ENCODE data around the gene PRDM16.

Gene PRDM16

DNA sequence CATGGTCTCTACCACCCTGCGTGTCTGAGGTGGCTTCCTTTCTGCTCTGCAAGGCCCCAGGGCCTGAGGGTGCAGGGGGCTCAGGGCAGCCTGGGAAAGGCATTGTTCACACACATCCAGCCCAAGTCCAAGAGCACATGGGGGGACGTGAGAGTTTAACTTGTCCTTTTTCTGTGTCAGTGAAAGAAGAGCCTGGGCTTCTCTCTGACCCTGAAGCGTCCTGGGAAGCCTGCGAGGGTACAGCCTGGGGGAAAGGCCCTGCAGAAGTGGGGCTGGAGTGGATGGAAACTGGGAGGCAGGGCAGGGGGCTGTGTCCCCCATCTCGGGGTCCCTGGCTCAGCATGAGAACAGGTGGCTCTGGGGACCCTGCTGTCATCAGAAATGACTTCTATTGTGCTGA is 181.6 kb downstream of the PRDM16 start:
- no peak for DNase-seq

DNA sequence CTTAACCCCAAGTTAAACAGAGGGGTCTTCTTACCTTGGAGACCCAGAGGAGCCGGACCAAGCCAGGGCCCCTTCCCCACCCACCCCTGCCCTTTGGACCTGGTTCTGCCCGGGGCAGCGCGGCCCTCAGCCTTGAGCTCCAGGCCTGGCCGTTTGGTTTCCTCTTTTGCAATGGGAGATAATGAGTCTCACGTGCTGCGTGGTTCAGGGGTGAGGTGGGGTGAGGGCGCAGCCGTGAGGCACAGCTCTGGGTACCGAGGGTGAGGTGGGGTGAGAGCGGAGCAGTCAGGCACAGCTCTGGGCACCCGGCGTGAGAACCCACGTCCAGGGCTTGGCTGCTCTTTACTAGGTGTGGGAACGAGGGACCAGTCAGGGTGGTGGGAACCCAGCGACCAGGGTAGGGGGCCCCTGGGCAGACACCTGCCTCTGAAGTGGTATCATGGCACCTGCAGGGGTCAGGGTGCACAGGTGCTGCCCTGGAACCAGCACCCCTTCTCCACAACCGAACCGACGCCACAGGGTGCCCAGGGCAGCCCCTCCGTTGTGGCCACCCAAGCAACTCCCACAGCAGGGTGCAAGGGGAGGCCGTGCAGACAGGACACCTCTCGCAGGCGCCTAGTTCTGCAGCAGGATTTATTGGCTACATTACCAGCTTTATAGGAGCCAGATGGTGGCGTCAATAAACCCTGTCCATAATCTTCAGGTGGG is 182.2 kb downstream of the PRDM16 start:
- DNase-seq: no peak

- DNase-seq: no peak
Observed at GRCh38 chr1:3251807-3252428, 182.9 kb downstream of the PRDM16 start.

DNA sequence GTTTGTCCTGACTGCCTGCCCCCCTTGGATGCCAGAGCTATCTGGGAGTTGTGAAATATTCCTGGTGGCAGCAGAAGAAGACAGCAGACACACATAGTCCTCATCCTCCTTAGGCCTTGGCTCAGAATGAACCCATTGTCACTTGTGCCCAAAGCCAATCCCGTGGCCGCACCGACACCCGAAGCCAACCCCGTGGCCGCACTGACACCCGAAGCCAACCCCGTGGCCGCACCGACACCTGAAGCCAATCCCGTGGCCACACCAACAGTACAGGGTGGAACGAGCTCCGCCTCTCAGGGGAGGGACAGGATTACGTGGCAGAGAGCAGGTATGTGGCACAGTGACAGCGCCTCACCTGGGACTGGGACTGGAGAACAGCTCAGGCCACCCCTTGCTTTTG is 186.7 kb downstream of the PRDM16 start:
- no peak for DNase-seq

DNA sequence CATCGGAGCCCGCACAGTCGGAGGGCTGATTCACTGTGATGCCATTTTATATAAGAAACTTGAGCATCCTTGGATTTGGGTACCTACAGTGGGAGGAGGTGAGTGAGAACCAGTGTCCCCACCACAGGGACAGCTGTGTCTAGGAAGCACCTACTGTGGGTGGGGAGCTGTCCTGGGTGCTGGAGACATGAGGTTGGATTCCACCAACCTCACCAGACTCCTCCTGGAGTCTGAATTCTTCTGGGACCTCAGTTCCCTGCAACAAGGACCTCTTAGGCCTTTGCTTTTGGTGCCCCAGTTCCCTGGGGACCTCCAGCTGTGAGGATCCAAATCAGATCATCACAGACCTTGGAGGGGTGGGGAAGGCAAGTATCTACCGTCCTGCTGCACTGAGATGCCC is 188.8 kb downstream of the PRDM16 start:
- DNase-seq: no peak

GRCh38 chr1:3258386-3259003 is 189.5 kb downstream of the PRDM16 start:
- no peak for DNase-seq

GRCh38 chr1:3259020-3259419 is 190.0 kb downstream of the PRDM16 start:
- DNase-seq: no peak

DNA sequence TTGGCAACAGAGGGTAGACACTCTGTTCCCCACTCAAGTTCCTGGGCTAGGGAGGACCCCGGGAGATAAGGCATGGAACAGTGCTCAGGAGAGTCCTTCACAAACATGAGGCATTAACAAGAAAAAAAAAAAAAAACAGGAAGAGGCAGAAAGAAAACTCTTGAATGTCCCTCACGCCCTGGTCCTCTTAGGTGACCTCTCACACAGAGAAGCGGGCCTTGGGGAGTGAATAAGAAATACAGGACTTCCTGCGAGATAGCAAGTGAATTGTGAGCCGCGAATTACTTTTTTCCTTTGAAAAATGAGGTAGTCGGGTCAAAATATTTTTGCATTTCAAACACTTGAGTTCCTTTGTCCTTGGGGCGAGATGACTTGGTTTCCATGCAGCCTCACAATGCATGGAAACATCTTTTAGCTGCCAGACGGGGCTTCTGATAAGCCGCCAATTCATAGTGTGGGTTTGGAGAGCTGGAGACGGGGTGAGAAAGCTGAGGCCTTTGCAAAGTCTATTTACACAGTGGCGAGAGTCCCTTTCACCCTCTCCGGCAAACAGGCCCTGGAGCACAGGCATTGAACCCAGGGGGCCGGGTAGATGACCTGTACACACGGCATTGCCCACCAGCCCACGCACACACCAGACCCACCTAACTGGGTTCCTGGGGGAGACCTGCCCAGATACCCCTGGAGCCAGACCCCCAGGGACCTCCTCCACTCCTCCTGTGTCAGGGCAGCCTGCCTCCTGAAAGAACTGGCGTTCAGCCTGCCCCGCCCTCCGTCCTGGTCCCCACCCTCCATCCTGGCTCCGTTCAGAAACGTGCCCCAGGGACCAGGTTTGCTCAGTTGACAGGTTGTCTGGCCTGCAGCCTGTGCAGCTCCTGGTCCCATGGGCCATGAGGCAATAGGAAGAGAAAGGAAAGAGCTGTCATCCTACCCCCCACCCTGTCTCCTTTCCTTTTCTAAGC is 192.3 kb downstream of the PRDM16 start:
- peak; percentile 95 for DNase-seq

DNA sequence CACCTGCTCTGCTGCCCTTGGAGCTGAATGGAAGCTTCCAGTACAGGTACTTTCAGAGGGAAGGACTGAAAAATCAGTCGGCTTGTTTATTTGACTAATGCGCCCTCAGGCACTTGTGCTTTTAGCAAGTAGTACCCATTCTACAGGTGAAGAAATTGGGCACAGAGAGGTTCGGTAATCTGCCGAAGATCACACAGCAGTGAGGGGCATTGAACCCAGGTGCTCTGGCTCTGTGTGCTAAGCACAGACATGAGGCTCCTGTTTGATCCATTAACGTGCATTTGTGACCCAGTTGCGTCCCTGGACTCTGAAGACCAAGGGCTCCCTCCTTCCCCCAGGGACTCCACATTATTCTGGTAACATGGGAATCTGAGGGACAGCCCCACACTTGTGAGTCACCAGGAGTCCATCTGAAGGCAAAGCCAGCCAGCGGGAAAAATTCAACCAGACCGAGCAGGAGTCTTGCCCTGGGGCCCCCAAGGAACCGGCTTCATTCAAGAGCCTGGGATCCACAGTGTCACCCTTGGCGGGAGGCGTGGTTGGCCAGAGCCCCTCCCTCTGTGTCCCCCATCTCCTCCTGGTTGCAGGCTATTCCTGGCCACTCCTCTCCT is 193.1 kb downstream of the PRDM16 start:
- no peak for DNase-seq

GRCh38 chr1:3262681-3263286 is 193.8 kb downstream of the PRDM16 start:
- DNase-seq: no peak

DNA sequence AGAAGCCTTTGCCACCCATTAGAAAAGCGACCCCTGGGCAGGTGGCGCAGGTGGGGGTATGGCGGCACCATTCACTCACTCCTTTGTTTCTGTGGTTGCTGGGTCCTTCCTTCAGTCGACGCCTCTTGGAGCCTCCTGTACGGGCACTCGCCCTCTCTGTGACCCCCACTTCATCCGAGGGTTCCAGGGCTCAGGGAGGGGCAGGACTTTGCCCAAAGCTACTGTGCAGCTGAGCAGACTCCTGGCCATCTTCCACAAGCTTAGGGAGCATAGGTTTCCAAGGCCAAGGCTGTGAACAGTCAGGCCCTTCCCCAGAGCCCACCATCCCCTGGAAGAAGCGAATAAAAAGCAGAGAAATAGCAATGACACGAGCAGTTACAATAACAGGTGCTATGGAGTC is 194.8 kb downstream of the PRDM16 start:
- DNase-seq: no peak

- DNase-seq: no peak
Observed at GRCh38 chr1:3264456-3264855, 195.5 kb downstream of the PRDM16 start.

DNA sequence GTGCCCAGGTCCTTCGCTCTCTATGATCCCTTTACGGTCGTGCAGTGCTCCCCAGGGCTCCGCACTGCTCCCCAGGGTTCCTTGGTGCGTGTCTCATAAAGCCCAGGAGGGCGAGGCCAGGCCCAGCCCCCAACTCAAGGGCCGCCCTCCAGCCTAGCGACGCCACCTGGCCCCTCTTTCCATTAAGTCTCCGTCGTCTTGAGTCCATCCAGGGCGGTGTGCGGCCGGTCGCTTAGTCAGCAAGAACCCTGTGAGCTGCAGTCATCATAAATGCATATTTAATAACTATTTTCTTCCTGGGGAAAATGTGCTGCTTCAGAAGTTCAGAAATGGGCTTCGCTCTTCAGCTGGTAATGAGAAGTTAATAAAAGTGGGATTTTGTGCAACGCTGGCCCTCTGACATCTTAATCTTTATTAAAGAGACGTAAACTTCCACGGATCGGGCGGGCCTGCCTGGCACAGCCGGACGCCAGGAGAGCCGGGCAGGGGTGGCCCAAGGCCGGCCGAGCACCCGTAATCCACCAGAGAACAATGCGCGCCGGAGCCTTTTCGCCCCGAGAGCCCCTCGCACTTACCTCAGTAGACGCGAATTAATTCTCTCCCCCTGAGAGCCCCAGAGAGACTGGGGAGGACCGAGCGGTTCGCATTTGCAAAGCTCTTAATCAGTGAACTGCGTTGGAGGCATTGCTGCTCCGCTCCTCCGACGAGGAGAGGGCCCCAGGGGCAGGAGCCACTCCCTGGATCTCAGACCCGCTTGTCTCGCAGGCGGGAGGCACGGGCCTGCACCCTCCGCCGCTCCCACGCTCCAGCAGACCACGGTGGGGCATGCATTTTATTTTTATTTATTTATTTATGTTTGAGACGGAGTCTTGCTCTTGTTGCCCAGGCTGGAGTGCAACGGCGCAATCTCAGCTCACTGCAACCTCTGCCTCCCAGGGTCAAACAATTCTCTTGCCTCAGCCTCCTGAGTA is 197.1 kb downstream of the PRDM16 start:
- DNase-seq: no peak

DNA sequence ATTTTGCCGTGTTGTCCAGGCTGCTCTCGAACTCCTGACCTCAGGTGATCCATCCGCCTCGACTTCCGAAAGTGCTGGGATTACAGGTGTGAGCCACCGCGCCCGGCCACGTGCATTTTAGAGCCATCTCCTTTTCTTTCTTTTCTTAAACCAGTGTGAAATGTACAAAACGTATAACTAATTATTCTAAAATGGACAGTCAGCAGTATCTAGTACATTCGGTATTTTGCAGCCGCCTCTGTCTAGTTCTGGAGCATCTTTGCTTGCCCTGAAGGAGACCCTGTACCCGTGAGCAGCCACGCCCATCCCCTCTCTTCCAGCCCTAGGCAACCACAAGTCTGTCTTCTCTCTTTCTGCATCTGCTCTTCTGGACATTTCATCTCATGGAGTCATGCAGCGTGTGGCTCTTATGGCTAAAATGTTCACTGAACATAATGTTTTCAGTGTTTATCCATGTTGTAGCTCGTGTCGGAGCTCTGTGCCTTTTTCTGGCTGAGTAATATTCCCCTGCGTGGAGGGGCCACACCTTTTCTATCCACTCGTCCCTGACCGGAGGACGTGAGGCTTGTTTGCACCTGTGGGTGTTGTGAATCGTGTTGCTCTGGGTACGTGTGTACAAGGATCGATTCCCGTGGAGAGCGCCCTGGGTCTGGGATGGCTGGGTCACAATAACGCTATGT is 198.0 kb downstream of the PRDM16 start:
- DNase-seq: no peak

- DNase-seq: no peak
Observed at GRCh38 chr1:3267550-3268270, 198.7 kb downstream of the PRDM16 start.

GRCh38 chr1:3268281-3268680 is 199.3 kb downstream of the PRDM16 start:
- no peak for DNase-seq

DNA sequence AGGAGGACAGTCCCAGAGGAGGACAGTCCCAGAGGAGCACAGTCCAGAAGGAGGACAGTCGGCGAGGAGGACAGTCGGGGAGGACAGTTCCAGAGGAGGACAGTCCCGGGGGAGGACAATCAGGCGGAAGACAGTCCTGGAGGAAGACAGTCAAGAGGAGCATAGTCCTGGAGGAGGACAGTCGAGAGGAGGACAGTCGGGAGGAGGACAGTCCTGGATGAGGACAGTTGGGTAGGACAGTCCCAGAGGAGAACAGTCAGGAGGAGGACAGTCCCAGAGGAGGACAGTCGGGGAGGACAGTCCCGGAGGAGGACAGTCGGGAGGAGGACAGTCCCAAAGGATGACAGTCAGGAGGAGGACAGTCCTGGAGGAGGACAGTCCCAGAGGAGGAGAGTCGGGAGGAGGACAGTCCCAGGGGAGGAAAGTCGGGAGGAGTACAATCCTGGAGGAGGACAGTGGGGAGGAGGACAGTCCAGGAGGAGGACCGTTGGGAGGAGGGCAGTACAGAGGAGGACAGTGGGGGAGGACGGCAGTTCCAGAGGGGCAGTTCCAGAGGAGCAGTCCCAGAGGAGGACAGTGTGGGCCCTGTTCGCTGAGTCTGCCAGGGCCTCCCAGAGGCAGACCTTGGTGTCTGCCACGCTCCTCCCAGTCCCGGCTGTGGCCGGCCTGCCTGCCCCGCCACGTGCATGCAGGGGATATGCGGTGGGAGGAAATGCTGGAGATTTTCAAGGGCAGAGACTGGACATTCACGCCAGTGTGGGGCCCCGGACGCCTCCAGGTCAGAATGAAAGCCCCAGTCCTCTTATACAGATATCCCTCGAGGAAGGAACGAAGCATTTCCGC is 201.6 kb downstream of the PRDM16 start:
- DNase-seq: no peak

GRCh38 chr1:3271866-3272265 is 202.9 kb downstream of the PRDM16 start:
- DNase-seq: no peak

Measured in DMS153 (cell line).